ENCODE results near the gene SNX14.

SNX14 gene, protein sequence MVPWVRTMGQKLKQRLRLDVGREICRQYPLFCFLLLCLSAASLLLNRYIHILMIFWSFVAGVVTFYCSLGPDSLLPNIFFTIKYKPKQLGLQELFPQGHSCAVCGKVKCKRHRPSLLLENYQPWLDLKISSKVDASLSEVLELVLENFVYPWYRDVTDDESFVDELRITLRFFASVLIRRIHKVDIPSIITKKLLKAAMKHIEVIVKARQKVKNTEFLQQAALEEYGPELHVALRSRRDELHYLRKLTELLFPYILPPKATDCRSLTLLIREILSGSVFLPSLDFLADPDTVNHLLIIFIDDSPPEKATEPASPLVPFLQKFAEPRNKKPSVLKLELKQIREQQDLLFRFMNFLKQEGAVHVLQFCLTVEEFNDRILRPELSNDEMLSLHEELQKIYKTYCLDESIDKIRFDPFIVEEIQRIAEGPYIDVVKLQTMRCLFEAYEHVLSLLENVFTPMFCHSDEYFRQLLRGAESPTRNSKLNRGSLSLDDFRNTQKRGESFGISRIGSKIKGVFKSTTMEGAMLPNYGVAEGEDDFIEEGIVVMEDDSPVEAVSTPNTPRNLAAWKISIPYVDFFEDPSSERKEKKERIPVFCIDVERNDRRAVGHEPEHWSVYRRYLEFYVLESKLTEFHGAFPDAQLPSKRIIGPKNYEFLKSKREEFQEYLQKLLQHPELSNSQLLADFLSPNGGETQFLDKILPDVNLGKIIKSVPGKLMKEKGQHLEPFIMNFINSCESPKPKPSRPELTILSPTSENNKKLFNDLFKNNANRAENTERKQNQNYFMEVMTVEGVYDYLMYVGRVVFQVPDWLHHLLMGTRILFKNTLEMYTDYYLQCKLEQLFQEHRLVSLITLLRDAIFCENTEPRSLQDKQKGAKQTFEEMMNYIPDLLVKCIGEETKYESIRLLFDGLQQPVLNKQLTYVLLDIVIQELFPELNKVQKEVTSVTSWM

DNA sequence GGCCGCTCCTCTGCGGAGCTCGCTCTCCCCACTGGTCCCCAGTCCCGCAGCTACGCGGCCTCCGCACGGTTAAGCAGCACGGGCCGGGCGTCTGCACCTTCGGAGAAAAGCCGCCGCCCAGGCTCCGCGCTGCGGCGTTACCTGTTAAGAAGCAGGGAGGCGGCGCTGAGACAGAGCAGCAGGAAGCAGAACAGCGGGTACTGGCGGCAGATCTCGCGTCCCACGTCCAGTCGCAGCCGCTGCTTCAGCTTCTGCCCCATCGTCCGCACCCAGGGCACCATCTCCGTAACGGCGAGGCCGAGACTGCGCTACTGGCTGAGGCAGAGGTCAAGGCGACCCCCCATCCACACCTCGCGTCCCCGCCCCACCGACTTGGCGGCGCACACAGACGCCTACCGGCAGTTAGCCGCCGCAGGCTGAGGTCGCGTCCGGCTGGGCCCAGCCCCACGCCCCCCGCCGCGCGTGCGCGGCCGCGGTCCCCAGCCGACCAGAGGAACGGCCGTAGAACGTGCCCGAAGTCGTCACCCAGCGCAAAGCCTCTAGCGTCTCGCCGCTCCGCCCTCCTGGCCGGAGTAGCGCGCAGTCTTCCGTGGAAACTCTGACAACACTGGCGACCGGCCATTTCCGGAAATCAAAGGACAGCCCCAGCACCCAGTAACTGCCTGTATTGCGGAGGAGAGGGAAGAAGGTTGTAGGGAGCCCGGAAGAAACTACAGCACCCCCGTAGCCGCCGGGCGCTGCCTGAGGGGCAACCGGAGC is at the start of gene SNX14:
Gene SNX14 (minus strand): TSS at position 421 of the 759 bp plus-strand sequence. CDS start 140 bp downstream, at position 281.
- in situ Hi-C loops (cut with MboI; ENCODE audit: low pct_unique_long_range_greater_than_20kb, low sequenced_read_pairs, unreplicated experiment): no loop called here
- peak; percentile 92 for DNase-seq (ENCODE audit: low spot score)
- TF ChIP-seq, protein P1, sequence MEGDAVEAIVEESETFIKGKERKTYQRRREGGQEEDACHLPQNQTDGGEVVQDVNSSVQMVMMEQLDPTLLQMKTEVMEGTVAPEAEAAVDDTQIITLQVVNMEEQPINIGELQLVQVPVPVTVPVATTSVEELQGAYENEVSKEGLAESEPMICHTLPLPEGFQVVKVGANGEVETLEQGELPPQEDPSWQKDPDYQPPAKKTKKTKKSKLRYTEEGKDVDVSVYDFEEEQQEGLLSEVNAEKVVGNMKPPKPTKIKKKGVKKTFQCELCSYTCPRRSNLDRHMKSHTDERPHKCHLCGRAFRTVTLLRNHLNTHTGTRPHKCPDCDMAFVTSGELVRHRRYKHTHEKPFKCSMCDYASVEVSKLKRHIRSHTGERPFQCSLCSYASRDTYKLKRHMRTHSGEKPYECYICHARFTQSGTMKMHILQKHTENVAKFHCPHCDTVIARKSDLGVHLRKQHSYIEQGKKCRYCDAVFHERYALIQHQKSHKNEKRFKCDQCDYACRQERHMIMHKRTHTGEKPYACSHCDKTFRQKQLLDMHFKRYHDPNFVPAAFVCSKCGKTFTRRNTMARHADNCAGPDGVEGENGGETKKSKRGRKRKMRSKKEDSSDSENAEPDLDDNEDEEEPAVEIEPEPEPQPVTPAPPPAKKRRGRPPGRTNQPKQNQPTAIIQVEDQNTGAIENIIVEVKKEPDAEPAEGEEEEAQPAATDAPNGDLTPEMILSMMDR (IDR thresholded peaks at IDR 0.05; ENCODE audit: extremely low read depth, insufficient read depth, missing control alignments): no peak

DNA sequence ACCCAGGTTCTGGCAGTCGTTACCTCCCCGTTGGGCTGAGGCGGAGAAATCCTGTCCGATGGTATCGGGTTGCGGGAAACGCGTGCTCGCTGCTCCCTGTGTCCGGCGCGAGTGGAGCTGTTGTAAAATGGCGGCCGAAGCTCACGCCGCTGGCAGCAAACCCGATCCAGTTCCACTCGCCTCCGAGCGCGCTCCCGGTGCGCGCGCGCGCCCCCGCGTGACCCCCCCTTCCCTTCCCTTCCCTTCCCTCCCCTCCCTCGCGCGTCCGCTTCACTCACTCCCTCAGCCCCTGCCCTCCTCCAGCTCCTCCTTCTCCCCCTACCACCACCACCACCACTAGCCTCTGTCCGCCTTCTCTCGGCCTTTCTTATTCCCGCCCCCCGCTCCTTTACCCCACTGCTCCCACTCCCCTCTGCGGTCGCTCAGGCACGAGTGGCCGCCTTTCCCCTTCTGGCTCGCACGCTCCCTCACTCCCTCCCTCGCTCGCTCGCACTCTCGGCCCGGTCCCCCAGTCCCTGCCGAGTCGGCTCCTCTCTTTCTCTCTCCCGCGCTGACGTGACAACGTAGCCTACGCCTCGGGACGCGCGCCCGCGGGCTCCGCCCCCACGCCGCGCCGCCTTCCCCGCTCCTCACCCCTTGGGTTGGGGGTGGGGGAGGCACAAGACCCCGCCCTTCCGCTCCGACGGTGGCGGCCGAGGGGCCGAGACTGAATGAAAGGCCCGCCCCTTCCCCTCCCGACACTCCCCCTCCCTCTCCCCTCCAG is 49.3 kb upstream of the SNX14 start, which contains the start of gene SYNCRIP:
Gene SYNCRIP (minus strand): TSS at position 113 of the 763 bp plus-strand sequence. CDS start 1,447 bp downstream, outside the sequence.
- DNase-seq (ENCODE audit: low spot score): peak; percentile 93
- TF ChIP-seq, protein P1 (IDR thresholded peaks at IDR 0.05; ENCODE audit: extremely low read depth, insufficient read depth, missing control alignments): no peak
- in situ Hi-C loops (cut with MboI; ENCODE audit: low pct_unique_long_range_greater_than_20kb, low sequenced_read_pairs, unreplicated experiment): no loop called here

DNA sequence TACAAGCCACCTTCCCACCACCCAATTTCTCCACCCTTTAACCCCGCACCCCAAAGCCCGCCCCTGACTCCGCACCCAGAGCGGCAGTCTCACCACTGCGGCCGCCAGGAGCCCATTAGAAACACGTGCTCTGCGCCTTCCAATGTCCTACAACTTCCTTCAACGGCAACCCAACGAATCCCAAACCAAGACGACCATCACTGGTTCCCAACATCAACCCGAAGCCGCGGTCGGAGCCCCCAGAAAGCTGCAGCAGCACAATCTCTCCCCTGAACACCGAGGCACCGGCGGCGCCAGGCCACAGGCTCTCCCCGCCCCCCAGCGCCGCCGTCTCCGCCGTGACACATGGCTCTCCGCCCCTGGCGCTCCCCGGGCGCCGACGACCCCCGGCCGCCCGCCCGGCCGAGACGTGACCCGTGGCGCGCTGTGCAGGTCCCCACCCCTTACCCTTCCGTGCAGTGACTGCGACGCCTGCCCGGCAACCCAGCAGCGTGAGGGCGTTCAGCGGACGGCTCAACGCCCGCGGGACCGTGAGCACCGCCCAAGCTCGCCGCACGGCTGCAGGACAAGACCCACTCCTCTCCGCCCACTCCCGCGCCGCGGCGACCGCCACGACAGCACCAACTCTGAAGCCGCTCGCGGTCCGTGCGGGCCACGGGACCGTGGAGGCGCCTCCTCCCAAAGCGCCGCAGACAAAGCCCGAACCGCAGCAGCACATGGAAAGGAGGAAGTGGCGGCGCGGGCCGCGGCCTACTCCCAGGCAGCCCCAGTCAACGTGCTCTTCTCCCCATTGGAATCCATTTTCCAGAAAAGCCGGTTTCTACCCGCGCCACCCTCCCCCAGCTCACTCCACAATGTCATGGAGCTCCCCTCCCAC is 48.5 kb upstream of the SNX14 start:
- peak; percentile 41 for DNase-seq (ENCODE audit: low spot score)
- TF ChIP-seq, protein P1 (IDR thresholded peaks at IDR 0.05; ENCODE audit: extremely low read depth, insufficient read depth, missing control alignments): no peak
- in situ Hi-C loops (cut with MboI; ENCODE audit: low pct_unique_long_range_greater_than_20kb, low sequenced_read_pairs, unreplicated experiment): no loop called here

DNA sequence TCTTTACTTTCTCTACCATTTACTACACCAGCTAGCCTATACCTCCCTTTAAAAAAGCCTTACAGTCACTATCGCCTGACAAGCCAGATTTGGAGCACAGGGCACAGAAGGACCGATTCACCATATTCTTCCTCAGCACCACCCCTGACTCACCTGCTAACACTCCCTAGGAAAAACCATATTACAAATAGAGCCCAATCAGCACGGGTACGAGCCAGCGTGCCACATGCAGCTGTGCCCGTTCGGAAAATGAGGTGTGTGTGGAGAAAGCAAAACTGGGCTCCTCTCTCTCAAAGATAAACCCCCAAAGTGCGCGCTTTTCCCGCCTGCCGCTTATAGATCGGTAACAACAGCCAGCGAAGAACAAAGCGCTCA is 47.9 kb upstream of the SNX14 start:
- in situ Hi-C loops (cut with MboI; ENCODE audit: low pct_unique_long_range_greater_than_20kb, low sequenced_read_pairs, unreplicated experiment): no loop called here

DNA sequence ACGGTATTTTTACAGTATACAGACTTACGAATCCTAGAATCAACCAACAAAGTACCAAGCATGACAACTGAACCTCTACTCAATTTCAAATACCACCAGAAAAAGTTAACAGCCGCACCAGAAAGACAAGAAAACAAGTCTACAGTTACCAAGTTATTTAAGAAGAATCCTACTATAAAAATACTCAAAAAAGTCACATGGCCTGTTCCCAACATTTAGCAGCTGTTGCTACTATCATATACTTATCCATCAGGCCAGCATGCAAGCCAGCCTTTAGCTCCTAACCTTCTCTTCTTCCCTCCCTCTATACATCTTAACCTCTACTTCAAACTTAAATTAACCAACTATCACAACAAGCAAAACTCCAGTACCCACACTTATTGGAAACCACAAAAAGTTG is 47.2 kb upstream of the SNX14 start:
- TF ChIP-seq, protein P1 (IDR thresholded peaks at IDR 0.05; ENCODE audit: extremely low read depth, insufficient read depth, missing control alignments): no peak
- in situ Hi-C loops (cut with MboI; ENCODE audit: low pct_unique_long_range_greater_than_20kb, low sequenced_read_pairs, unreplicated experiment): no loop called here
- DNase-seq (ENCODE audit: low spot score): no peak

More for the DNA sequence above, 47.9 kb upstream of the SNX14 start:
- TF ChIP-seq, protein P1 (IDR thresholded peaks at IDR 0.05; ENCODE audit: extremely low read depth, insufficient read depth, missing control alignments): no peak
- DNase-seq (ENCODE audit: low spot score): no peak

Data from GM13977 (cell line).